IMR-90 (cell line): ENCODE data around the gene ENOX1. TPM values are rescaled to one million over a fixed set of nuclear protein-coding genes. Genes with fewer than 3 reads are reported as not detected.
A peak's percentile ranks its signal among the peaks of the same experiment; 100 is the strongest.

Experiments
- ATAC-seq: fragments of 200-7000 bp; cut with Tn5 transposase; 2 replicates; pipeline ENCODE4 v1.9.1; 2020; ENCODE audit warnings: low read depth, mild to moderate bottlenecking, moderate library complexity
- BruUV-seq: library from RNA; stranded (reverse); fragments of 400-500 nt; replicated peaks from 2 replicates; lab custom pipeline; 2021; lab: Mats Ljungman, UMichigan
- CTCF ChIA-PET: fragments of 300-600 bp; formaldehyde crosslinking; extraction: SDS; loops from one replicate; lab custom pipeline; 2021; ENCODE audit warnings: antibody characterized with exemption; lab: Yijun Ruan, JAX
- POLR2A ChIA-PET: fragments of 300-600 bp; sonication (Branson Sonifier 250); formaldehyde crosslinking; loops from one replicate; lab custom pipeline; 2022; ENCODE audit warnings: antibody characterized with exemption; ENCODE audit not compliant: unreplicated experiment; lab: Charles Lee
- DNase-seq: peaks from one replicate; pipeline ENCODE4 v3.0.0; 2013
- H2AFZ ChIP-seq: replicated peaks from 2 replicates; pipeline ENCODE3; 2013; ENCODE audit warnings: low read length, mild to moderate bottlenecking; ENCODE audit not compliant: poor library complexity
- H2AK5ac ChIP-seq: 2 replicates; pipeline ENCODE4 v1.6.1; 2013; ENCODE audit warnings: low read depth, low read length, inconsistent platforms
- H2AK9ac ChIP-seq: replicated peaks from 2 replicates; pipeline ENCODE3; 2013; ENCODE audit warnings: mild to moderate bottlenecking, low read depth, low read length, moderate library complexity; ENCODE audit not compliant: poor library complexity
- H2BK120ac ChIP-seq: 2 replicates; pipeline ENCODE4 v1.6.1; 2013; ENCODE audit warnings: low read depth, low read length, inconsistent platforms
- H2BK15ac ChIP-seq: 3 replicates; pipeline ENCODE4 v1.6.1; 2013; ENCODE audit warnings: low read depth, low read length, inconsistent platforms
- H2BK20ac ChIP-seq: 2 replicates; pipeline ENCODE4 v1.6.1; 2013; ENCODE audit warnings: low read depth, mild to moderate bottlenecking, inconsistent platforms, low read length, moderate library complexity
- H2BK5ac ChIP-seq: 2 replicates; pipeline ENCODE4 v1.6.1; 2013; ENCODE audit warnings: mild to moderate bottlenecking, low read depth, low read length, inconsistent platforms; ENCODE audit not compliant: poor library complexity, severe bottlenecking
- H3K14ac ChIP-seq: replicated peaks from 2 replicates; pipeline ENCODE4 v1.6.1; 2013; ENCODE audit warnings: low read depth, low read length, inconsistent platforms
- H3K18ac ChIP-seq: 2 replicates; pipeline ENCODE4 v1.6.1; 2013; ENCODE audit warnings: low read depth, low read length, control low read depth
- H3K23ac ChIP-seq: 2 replicates; pipeline ENCODE4 v1.6.1; 2013; ENCODE audit warnings: low read depth, low read length, inconsistent platforms
- H3K27ac ChIP-seq: 2 replicates; pipeline ENCODE4 v1.5.1; 2013; ENCODE audit warnings: mild to moderate bottlenecking, control low read depth, low read length; ENCODE audit not compliant: insufficient read depth
- H3K27me3 ChIP-seq: 2 replicates; pipeline ENCODE4 v1.6.1; 2013; ENCODE audit warnings: low read length; ENCODE audit not compliant: control insufficient read depth, insufficient read depth
- H3K36me3 ChIP-seq: 2 replicates; pipeline ENCODE4 v1.6.1; 2013; ENCODE audit warnings: low read length, mixed read lengths; ENCODE audit not compliant: control insufficient read depth, insufficient read depth
- H3K4ac ChIP-seq: 2 replicates; pipeline ENCODE4 v1.6.1; 2013; ENCODE audit warnings: low read depth, low read length, inconsistent platforms
- H3K4me1 ChIP-seq: 2 replicates; pipeline ENCODE4 v1.6.1; 2013; ENCODE audit warnings: low read length, mixed read lengths; ENCODE audit not compliant: control insufficient read depth, insufficient read depth
- H3K4me2 ChIP-seq: 2 replicates; pipeline ENCODE4 v1.6.1; 2013; ENCODE audit warnings: low read depth, mild to moderate bottlenecking, control low read depth, low read length, moderate library complexity
- H3K4me3 ChIP-seq: 2 replicates; pipeline ENCODE4 v1.5.1; 2013; ENCODE audit warnings: low read depth, mild to moderate bottlenecking, control low read depth, low read length, moderate library complexity; ENCODE audit not compliant: insufficient read depth
- H3K56ac ChIP-seq: 2 replicates; pipeline ENCODE4 v1.6.1; 2013; ENCODE audit warnings: low read length, inconsistent platforms; ENCODE audit not compliant: insufficient read depth; ENCODE audit errors: extremely low read depth
- H3K79me1 ChIP-seq, 2 experiments: 2 replicates each; pipeline ENCODE4 v1.6.1; 2013; ENCODE audit warnings: low read length in 2 of 2, inconsistent platforms in 1 of 2, low read depth in 1 of 2
- H3K9ac ChIP-seq: 2 replicates; pipeline ENCODE4 v1.6.1; 2013; ENCODE audit warnings: low read depth, low read length, control low read depth
- H3K9me1 ChIP-seq: 2 replicates; pipeline ENCODE4 v1.6.1; 2013; ENCODE audit warnings: low read length, inconsistent platforms; ENCODE audit not compliant: insufficient read depth
- H3K9me3 ChIP-seq: 2 replicates; pipeline ENCODE4 v1.6.1; 2013; ENCODE audit warnings: low read length; ENCODE audit not compliant: control insufficient read depth, insufficient read depth
- H4K20me1 ChIP-seq: 2 replicates; pipeline ENCODE4 v1.6.1; 2013; ENCODE audit warnings: low read length, inconsistent platforms; ENCODE audit not compliant: insufficient read depth
- H4K5ac ChIP-seq: 2 replicates; pipeline ENCODE4 v1.6.1; 2013; ENCODE audit warnings: mild to moderate bottlenecking, low read depth, low read length, control low read depth
- H4K8ac ChIP-seq, 2 experiments: 2 replicates each; pipeline ENCODE4 v1.6.1; 2013; ENCODE audit warnings: low read depth in 2 of 2, low read length in 2 of 2, control low read depth in 1 of 2, inconsistent platforms in 1 of 2
- H4K91ac ChIP-seq: 2 replicates; pipeline ENCODE4 v1.6.1; 2013; ENCODE audit warnings: low read depth, low read length, inconsistent platforms; ENCODE audit not compliant: insufficient read depth
- BHLHE40 ChIP-seq: fragments of 150-350 bp; IDR thresholded peaks from 2 replicates; pipeline ENCODE4 v1.6.1; 2016; ENCODE audit warnings: mild to moderate bottlenecking, low read depth, low read length
- CEBPB ChIP-seq: IDR thresholded peaks from 2 replicates; pipeline ENCODE4 v1.6.1; 2012; ENCODE audit warnings: low read depth, low read length, improper control_type of control experiment
- CHD1 ChIP-seq: IDR thresholded peaks from 2 replicates; pipeline ENCODE4 v1.6.1; 2012; ENCODE audit warnings: low read depth, low read length, improper control_type of control experiment
- CTCF ChIP-seq: conservative IDR thresholded peaks from 2 replicates; pipeline ENCODE4 v1.5.1; 2012; ENCODE audit warnings: mild to moderate bottlenecking, low read depth, low read length, improper control_type of control experiment
- ELK1 ChIP-seq: fragments of 150-350 bp; IDR thresholded peaks from 2 replicates; pipeline ENCODE4 v1.6.1; 2016; ENCODE audit warnings: low read depth, mild to moderate bottlenecking, low read length, moderate library complexity, borderline replicate concordance
- FOS ChIP-seq: fragments of 150-350 bp; IDR thresholded peaks from 2 replicates; pipeline ENCODE4 v1.6.1; 2016; ENCODE audit warnings: low read depth, low read length
- MXI1 ChIP-seq: IDR thresholded peaks from 2 replicates; pipeline ENCODE4 v1.6.1; 2012; ENCODE audit warnings: low read depth, mild to moderate bottlenecking, low read length, moderate library complexity, borderline replicate concordance
- NFE2L2 ChIP-seq: fragments of 150-350 bp; IDR thresholded peaks from 2 replicates; pipeline ENCODE4 v1.6.1; 2016; ENCODE audit warnings: low read depth, mild to moderate bottlenecking, low read length
- POLR2A ChIP-seq: IDR thresholded peaks from 2 replicates; pipeline ENCODE4 v1.6.1; 2012; ENCODE audit warnings: mild to moderate bottlenecking, low read depth, low read length
- RFX5 ChIP-seq: IDR thresholded peaks from 2 replicates; pipeline ENCODE4 v1.8.0; 2012; ENCODE audit warnings: low read depth, mild to moderate bottlenecking, low read length, moderate library complexity
- SMC3 ChIP-seq: fragments of 150-350 bp; IDR thresholded peaks from 2 replicates; pipeline ENCODE4 v1.6.1; 2016; ENCODE audit warnings: low read depth, mild to moderate bottlenecking, antibody characterized with exemption, low read length, moderate library complexity
- USF2 ChIP-seq: fragments of 150-350 bp; IDR thresholded peaks from 2 replicates; pipeline ENCODE4 v1.6.1; 2017; ENCODE audit warnings: mild to moderate bottlenecking, antibody characterized with exemption, low read length, low read depth
- WGBS, 2 experiments: methylation state at CpG; one replicate each; pipeline versions ENCODE4 v1.1.5 to v1.1.7; 2013; ENCODE audit warnings: missing lambda C conversion rate in 2 of 2; ENCODE audit not compliant: insufficient read length in 1 of 2; ENCODE audit errors: extremely low coverage in 2 of 2; 5-methylcytosine and 5-hydroxymethylcytosine counted together
- dilution Hi-C: fragments of 300-500 bp; cut with HindIII; formaldehyde crosslinking; loops from one replicate; pipeline ENCODE4 v1.14.3; 2018; ENCODE audit warnings: low sequenced_read_pairs; ENCODE audit not compliant: unreplicated experiment
- in situ Hi-C: fragments of 300-500 bp; cut with MboI; formaldehyde crosslinking; loops from 3 replicates; pipeline ENCODE4 v1.14.3; 2019; ENCODE audit warnings: low sequenced_read_pairs, inconsistent platforms, mixed read lengths
- intact Hi-C: fragments of 100-400 bp; cut with micrococcal nuclease; formaldehyde crosslinking; loops from 2 replicates; pipeline ENCODE4 v1.10.0; 2022
- polyA plus RNA-seq, 3 experiments: library from polyadenylated mRNA; depleted of rRNA; stranded (reverse); fragments of >200 nt; gene quantifications; 2 replicates each; pipeline ENCODE4 v1.2.3, GENCODE V29; 2012; ENCODE audit warnings: low replicate concordance in 1 of 3
- total RNA-seq: library from RNA; depleted of rRNA; stranded (reverse); fragments of >200 nt; gene quantifications from 2 replicates; pipeline ENCODE4 v1.2.3, GENCODE V29; 2012

The ENOX1 gene
- total and polyA plus RNA-seq, 2 of the 4 experiments (the other 2 are of a cell fraction) = 0.99 to 1.3 TPM

DNA sequence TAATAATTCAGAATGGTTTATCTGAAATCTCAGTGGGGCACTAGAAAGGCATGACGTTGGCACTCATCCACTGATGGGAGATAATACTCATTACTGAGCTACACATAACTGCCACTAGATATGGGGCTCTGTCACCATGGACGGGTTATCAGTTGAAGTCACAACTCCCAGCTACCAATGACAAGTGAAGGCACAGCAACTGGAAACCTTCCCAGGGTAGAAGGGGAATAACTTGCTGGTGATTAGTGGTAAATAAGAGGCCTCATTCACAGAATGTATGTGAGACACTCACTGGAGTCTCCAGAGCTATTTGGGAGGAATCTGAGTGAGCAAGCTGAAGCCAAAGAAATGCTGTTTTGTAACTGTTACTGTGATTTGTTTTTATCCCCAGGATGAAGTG is 249.6 kb downstream of the ENOX1 start:
- Histone ChIP-seq H3K18ac (no peak overlapping the region), H4K91ac (no peak overlapping the region), H2BK15ac (no peak overlapping the region), H2BK120ac (no peak overlapping the region), H3K27me3 (no peaks in the 10 kb centered on the region), H2BK20ac (no peak overlapping the region), H3K9me3 (peaks cover 3% of the 10 kb centered on the region), H4K8ac (no peak overlapping the region), H2BK5ac (no peak overlapping the region), H2AK9ac (no peak overlapping the region), H3K23ac (no peak overlapping the region), H3K9me1 (no peaks in the 10 kb centered on the region), H3K27ac (no peak overlapping the region), H3K14ac (no peak overlapping the region), H3K56ac (no peak overlapping the region), H3K4ac (no peak overlapping the region), H4K20me1 (no peaks in the 10 kb centered on the region), H3K36me3 (no peaks in the 10 kb centered on the region), H2AK5ac (no peak overlapping the region), H3K4me1 (no peaks in the 10 kb centered on the region; the same call in 1 of the 2 replicates), H2AFZ (no peak overlapping the region), H3K9ac (no peak overlapping the region), H3K79me1 (no peaks in the 10 kb centered on the region), H4K5ac (no peak overlapping the region), H3K4me2 (no peak overlapping the region; the same call in 1 of the 2 replicates), H3K4me3 (no peak overlapping the region)
- TF ChIP-seq CEBPB (no peak), BHLHE40 (no peak), FOS (no peak), ELK1 (no peak), USF2 (no peak), SMC3 (no peak), NFE2L2 (no peak), MXI1 (no peak), POLR2A (no peak), CTCF (no peak), CHD1 (no peak), RFX5 (no peak)
- ChIA-PET CTCF (interaction anchor here (0.6 kb wide), 1 partner anchor 171 kb away, joined by 3 read pairs; no protein-coding TSS in a partner anchor), POLR2A (no interaction called here)
- no TSS peak for BruUV-seq
- no CpG with 5 or more reads among the region's 2 CpGs for WGBS, 2 experiments
- dilution Hi-C loops (no loop called here), in situ Hi-C loops (no loop called here), intact Hi-C loops (no loop called here)
- DNase-seq (peak; percentile 31), ATAC-seq (peak; percentile 79)
